A549 treated with GW870086 at 1 μM for 4 hours (cell line): ENCODE measurements around the gene MNDA. TPM values are rescaled to one million over a fixed set of nuclear protein-coding genes. Genes with fewer than 3 reads are reported as not detected.

Source experiments
- total RNA-seq: library from RNA; stranded (reverse); fragments of 200-300 nt; extraction: Qiagen RNA extraction; gene quantifications from 5 replicates; pipeline ENCODE4 v1.2.3, GENCODE V29; 2022; ENCODE audit warnings: low read depth

MNDA gene
- total RNA-seq, result not detected in 5 replicates

DNA sequence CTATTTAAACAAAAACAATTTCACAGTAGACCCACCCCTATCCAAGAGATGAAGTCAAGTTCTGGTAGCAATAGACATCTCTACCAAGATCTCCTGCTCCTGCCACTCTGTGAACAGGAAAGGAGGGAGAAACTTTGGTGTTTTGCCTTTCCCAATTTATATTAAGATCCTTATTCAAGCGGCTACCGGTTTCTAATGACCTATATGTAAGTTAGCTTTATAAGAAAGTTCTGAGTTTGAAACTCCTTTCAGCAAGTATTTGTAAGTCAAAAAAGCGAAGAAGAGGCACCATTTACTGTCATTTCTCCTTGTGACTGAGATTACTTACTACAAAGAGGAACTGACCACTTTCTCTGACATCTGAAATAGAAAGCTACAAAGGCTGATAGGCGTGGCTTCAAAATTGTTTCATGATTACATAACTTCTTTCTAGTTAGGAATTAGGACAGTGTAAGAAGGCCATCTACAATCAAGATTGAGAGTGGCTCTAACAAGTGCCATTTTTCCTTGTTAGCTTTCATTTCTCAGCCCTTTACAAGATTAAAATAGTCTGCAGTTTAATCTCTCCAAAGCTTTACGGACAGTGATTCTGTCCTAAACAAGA is at the start of gene MNDA:
Gene MNDA, plus strand, starts transcription at position 448 of the 604 bp plus-strand sequence. CDS start 10,803 bp downstream, outside the sequence.

Other genes starting within 250 kb of the MNDA start
- not detected in 5 replicates for gene OR10Z1, start 226.1 kb upstream of the MNDA start, total RNA-seq
- not detected in 5 replicates for gene SPTA1, start 144.6 kb upstream of the MNDA start, total RNA-seq
- gene OR6K2, start 130.7 kb upstream of the MNDA start, total RNA-seq, result not detected in 5 replicates
- gene OR6K3, start 110.6 kb upstream of the MNDA start, total RNA-seq, result not detected in 5 replicates
- not detected in 5 replicates for gene OR6K6, start 76.6 kb upstream of the MNDA start, total RNA-seq
- gene OR6N1, start 59.2 kb upstream of the MNDA start, total RNA-seq, result not detected in 5 replicates
- gene OR6N2, start 50.1 kb upstream of the MNDA start, total RNA-seq, result not detected in 5 replicates
- gene PYHIN1, start 100.2 kb downstream of the MNDA start, total RNA-seq, result not detected in 5 replicates
- gene IFI16, start 178.6 kb downstream of the MNDA start, total RNA-seq, result 3.5 to 4.8 TPM (median 4.0 TPM) in 5 replicates
- not detected in 5 replicates for gene AIM2, start 245.4 kb downstream of the MNDA start, total RNA-seq